ENCODE data around the gene FOXF2. TPM values are rescaled to one million over a fixed set of nuclear protein-coding genes. Genes with fewer than 3 reads are reported as not detected.

Gene FOXF2
- total and polyA plus RNA-seq, 2 donors (not counting 3 experiments of a cell fraction or from before 2014, with no cell fraction given) = not detected

- ChIA-PET CTCF (no interaction called here), POLR2A (no interaction called here)
- dilution Hi-C loops (cut with MboI; ENCODE audit: extremely low pct_ligation_motif_present, low sequenced_read_pairs) = no loop called here
- no peak overlapping the region for H2AFZ ChIP-seq (ENCODE audit: low read depth, low read length)
- no TSS peak for BruUV-seq (replicated peaks)
- no peaks in the 10 kb centered on the region for H3K36me3 ChIP-seq (ENCODE audit: control insufficient read depth in 2 of 2, extremely low read depth in 1 of 2, insufficient read depth in 2 of 2, low read length in 2 of 2)
- intact Hi-C loops (cut with micrococcal nuclease) = no loop called here
- peaks cover 0 to 3% of the 10 kb centered on the region in 2 experiments for H3K27me3 ChIP-seq (ENCODE audit: control insufficient read depth in 2 of 2, insufficient read depth in 2 of 2, low read length in 2 of 2)
- no peaks in the 10 kb centered on the region for H3K9me1 ChIP-seq (replicated peaks; ENCODE audit: control insufficient read depth, extremely low read depth, insufficient read depth, low read length)
- H4K20me1 ChIP-seq (replicated peaks; ENCODE audit: control insufficient read depth, extremely low read depth, insufficient read depth, low read length) = no peaks in the 10 kb centered on the region
- no peaks in the 10 kb centered on the region for H3K79me2 ChIP-seq (ENCODE audit: control insufficient read depth, insufficient read depth, low read length)
- no peaks in the 10 kb centered on the region for H3K9me3 ChIP-seq (replicated peaks; ENCODE audit: control insufficient read depth, insufficient read depth, low read length)
- H3K27ac ChIP-seq (ENCODE audit: insufficient read depth, low read depth, low read length) = no peak overlapping the region
- no peak overlapping the region for H3K4me3 ChIP-seq (replicated peaks in 1 of 3; ENCODE audit: insufficient read depth in 1 of 3, low read depth in 1 of 3, low read length in 3 of 3)
- no peak for FAIRE-seq
- H3K9ac ChIP-seq (replicated peaks; ENCODE audit: extremely low read depth, insufficient read depth, low read length) = no peak overlapping the region
- no peak overlapping the region for H3K4me2 ChIP-seq (ENCODE audit: insufficient read depth, low read length)
- no peaks in the 10 kb centered on the region for H3K4me1 ChIP-seq (ENCODE audit: control insufficient read depth, extremely low read depth, insufficient read depth, low read length)
- DNase-seq (ENCODE audit: low read depth, low spot score) = no peak
- no peak for TF ChIP-seq MYC (IDR thresholded peaks at IDR 0.05; ENCODE audit: low read depth, low read length)
- no peak for TF ChIP-seq POLR2AphosphoS5 (IDR thresholded peaks at IDR 0.05; ENCODE audit: insufficient read depth, low read depth, low read length)
- no peak for TF ChIP-seq CTCF (IDR thresholded peaks at IDR 0.05; ENCODE audit: extremely low read depth in 1 of 2, insufficient read depth in 1 of 2, low read depth in 1 of 2, low read length in 2 of 2)
- no peak for TF ChIP-seq GATA2 (IDR thresholded peaks at IDR 0.05; ENCODE audit: insufficient read depth, insufficient read length, low read depth, low read length)
- no peak for TF ChIP-seq JUN (IDR thresholded peaks at IDR 0.05; ENCODE audit: borderline replicate concordance, insufficient read depth, insufficient read length, low read depth)
- TF ChIP-seq FOS (IDR thresholded peaks at IDR 0.05; ENCODE audit: borderline replicate concordance, insufficient read depth, low read length) = no peak
- TF ChIP-seq, protein P1, sequence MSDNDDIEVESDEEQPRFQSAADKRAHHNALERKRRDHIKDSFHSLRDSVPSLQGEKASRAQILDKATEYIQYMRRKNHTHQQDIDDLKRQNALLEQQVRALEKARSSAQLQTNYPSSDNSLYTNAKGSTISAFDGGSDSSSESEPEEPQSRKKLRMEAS (IDR thresholded peaks at IDR 0.05; ENCODE audit: insufficient read depth, insufficient read length) = no peak
- no peak for TF ChIP-seq POLR2A (IDR thresholded peaks at IDR 0.05; ENCODE audit: low read depth, low read length)
- TF ChIP-seq EZH2 (IDR thresholded peaks at IDR 0.05; ENCODE audit: borderline replicate concordance, low read depth, low read length, severe bottlenecking) = no peak
Measured at GRCh38 chr6:1402369-1402768, 13.0 kb downstream of the FOXF2 start.
